HG02938 (cell line): ENCODE measurements around the gene ANTXR1.

ENCODE experiments used
- ATAC-seq: cut with Tn5 transposase; IDR thresholded peaks from one replicate; pipeline ENCODE4 v1.9.1; 2021; ENCODE audit warnings: mild to moderate bottlenecking, moderate library complexity; ENCODE audit not compliant: unreplicated experiment

ANTXR1 gene

DNA sequence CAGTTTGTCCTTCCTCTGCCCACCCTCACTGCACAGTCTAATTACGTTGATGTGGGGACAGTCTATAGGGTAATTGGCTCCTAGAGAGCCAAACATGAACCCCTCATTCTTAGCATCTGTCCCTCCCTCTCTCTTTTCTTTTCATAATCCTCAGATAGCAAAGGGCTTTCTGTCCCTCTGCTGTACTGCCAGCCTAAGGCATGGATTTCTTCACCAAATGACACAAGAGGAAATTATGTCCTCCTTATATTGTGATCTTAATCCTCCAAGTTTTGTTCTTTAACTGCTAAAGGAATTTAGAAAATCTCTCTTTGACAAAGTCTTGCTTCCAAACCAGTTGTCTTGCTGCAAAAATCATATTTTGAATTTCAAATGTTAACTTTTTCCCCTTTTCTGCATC lies 18.5 kb downstream of the ANTXR1 start:
- no peak for ATAC-seq

DNA sequence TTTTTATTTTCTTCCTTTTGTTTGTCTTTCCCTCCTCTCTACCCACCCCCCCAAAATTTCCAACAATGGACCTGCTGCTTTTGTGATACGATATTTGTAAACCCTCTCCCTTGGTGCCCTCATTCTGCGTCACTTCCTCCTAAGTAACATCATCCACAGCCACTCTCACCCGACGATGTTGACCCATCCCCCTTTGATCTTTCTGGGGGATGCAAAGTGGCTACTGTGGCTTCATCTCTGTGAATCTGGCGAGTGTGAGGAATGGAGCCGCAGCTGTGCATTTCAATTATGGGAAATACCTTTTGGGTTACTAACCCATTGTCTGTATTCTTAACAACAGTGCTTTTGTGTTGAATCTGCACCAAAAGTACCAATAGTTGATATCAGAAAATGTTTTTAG lies 19.4 kb downstream of the ANTXR1 start:
- no peak for ATAC-seq

- no peak for ATAC-seq
Measured at GRCh38 chr2:69033461-69034095, 20.6 kb downstream of the ANTXR1 start.

- no peak for ATAC-seq
Measured at GRCh38 chr2:69034122-69034521, 21.1 kb downstream of the ANTXR1 start.

GRCh38 chr2:69034845-69035244 lies 21.9 kb downstream of the ANTXR1 start:
- no peak for ATAC-seq

- no peak for ATAC-seq
Measured at GRCh38 chr2:69036926-69037325, 23.9 kb downstream of the ANTXR1 start.

DNA sequence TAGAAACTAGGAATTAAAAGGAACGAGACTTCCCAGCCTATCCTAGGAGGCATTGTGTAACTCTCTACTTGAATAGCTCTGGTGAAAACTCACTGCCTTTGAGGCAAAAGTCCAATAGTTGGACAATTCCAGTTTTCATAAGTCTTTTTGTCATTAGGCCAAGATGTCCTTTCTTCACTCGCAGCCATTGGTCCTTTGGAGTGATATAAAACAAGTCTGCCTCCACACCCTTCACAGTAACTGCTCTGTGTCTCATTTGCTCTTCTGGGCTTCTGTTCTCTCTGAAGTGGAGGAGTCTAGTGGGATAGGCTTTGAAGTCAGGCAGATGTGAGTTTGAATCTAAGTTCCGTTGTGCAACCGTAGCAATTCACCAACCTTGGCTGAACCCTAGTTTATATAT lies 28.2 kb downstream of the ANTXR1 start:
- no peak for ATAC-seq

DNA sequence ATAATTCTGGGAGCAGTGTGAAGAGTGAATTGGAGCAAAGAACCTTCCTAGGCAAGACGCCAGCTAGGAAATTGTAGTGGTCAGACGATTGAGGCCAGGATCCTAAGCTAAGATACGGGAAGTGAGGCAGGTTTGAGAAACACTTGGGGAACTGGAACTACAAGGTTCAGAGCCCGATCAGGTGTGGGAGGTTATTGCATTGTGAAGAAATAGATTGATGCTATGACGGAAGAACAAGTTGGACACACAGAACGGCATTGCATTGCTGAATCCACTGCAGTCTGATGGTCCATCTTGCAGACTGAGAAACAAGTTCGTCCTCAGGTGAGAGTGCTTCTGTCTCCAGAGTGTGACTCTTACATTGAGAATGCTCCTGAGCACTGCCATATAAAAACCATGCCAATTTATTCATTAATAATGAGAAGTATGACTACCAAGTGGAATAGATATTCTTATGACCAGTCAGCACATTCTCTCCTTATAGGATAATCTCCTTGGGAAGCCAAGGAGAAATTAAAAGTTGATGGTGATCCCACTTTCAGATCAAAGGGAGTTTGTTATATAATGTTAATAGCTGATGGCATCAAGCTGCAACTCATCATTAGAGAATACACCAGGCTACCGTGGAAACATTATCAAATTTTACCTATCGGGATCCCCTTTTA lies 30.9 kb downstream of the ANTXR1 start:
- no peak for ATAC-seq

- ATAC-seq, result no peak
Measured at GRCh38 chr2:69046221-69046662, 33.3 kb downstream of the ANTXR1 start.

DNA sequence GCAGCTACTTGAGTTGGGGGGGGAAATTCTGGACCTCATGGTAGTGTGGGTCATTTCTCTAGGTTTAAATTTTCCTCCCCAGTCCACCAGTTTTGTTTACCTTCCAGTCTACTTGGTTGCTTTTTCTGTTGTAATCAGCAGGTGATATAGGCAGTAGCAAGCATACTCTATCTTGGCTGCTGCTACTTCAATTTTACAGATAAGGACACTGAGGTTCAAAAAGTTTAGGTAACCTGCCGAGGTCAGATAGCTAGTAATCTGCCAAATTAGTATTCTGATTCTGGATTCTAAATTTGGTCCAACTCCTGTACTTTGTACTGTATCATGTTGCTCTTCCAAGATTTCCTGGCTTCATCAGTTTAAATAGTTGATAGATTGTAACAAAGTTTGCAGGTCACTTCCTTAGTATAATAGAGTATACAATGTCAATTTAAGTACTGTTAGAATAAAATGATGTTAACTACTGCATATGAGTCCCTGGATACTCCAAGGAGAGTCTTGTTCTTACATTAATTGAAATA lies 34.7 kb downstream of the ANTXR1 start:
- ATAC-seq, result no peak

DNA sequence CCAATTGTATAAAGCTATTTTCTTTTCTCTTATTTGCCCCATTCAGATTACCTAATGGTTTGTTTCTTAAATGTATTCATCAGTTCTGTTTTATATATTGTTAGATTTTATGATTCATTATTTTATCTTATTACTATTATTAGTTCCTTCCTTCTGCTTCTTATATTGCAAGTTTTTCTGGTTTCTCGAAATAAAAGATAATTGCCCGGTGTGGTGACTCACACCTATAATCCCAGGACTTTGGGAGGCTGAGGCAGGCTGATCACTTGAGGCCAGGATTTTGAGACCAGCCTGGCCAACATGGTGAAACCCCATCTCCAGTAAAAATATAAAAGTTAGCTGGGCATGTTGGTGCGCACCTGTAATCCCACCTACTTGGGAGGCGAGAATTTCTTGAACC lies 37.8 kb downstream of the ANTXR1 start:
- ATAC-seq, result no peak

GRCh38 chr2:69053416-69053965 lies 40.5 kb downstream of the ANTXR1 start:
- no peak for ATAC-seq

DNA sequence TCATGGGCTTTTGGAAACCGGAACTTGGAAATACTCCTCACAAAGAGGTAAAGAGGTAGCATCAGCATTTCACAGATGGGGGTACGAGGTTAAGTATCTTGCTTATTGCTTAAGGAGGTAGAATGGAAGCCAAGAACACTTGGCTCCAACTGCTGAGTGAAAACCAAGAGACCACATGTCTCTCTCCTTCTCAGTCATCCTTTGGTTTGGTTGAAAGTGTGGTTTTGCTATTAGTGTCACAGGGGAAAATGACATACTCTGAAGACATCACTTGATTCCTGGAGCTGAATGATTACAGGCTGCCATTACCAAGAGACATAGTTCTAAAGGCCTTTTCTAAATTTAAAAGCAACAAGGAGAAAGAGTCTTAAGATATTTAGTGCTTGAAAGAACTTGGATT lies 41.5 kb downstream of the ANTXR1 start:
- ATAC-seq, result peak; percentile 88

DNA sequence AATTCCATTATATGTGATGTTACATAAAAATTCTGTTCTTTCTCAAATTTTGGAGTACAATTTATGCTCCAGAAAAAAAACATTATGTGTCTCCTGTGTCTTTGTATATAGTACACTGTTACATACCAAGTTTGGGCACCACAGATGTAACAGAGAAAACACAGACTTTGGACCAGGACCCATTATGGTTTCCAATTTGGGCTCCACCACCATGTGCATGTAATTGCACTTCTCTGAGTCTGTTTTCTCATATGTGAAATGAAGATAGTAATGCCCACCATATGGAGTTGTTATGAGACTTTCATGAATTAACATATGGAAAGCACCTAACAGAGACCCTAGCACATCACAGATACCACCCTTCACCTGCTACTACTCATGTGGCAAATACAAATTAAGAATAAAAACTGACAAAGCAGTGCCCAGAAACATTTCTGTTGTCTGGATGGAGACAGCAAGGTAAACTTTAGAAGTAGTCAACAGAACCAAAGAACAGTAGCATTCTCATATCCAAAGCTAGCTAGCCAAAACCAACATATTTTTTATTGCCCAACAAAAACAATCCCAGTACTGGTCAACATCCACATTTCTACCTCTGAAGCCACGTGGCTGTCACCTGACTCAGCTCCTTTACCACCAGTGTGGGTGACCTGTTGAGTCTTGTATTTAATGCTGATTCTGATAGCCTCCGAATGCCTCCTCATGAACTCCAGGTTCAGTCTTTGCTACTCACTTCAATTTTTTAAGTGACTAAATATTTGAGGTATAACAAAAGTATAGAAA lies 42.9 kb downstream of the ANTXR1 start:
- no peak for ATAC-seq

GRCh38 chr2:69057660-69058059 lies 44.7 kb downstream of the ANTXR1 start:
- no peak for ATAC-seq

GRCh38 chr2:69059731-69060290 lies 46.8 kb downstream of the ANTXR1 start:
- no peak for ATAC-seq

- no peak for ATAC-seq
Measured at GRCh38 chr2:69060938-69061501, 48.0 kb downstream of the ANTXR1 start.

DNA sequence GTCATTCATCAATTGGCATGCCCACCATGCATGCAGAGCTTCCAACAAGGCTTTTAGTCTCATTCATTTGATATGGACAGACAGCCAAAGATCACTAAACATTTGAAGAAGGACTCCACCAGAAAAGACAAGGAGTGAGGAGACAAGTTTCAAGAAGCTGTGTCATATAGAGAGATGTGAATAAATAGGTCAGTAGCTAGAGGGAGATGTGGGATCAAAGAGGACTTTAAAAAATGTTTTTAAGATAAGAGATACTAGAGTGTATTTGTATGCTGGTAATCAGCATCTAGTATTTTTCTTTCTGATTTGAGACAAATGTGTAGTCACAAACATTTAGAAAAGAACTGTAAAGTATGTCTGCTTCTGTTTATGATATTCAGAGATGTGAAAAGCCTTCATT lies 48.5 kb downstream of the ANTXR1 start:
- no peak for ATAC-seq

DNA sequence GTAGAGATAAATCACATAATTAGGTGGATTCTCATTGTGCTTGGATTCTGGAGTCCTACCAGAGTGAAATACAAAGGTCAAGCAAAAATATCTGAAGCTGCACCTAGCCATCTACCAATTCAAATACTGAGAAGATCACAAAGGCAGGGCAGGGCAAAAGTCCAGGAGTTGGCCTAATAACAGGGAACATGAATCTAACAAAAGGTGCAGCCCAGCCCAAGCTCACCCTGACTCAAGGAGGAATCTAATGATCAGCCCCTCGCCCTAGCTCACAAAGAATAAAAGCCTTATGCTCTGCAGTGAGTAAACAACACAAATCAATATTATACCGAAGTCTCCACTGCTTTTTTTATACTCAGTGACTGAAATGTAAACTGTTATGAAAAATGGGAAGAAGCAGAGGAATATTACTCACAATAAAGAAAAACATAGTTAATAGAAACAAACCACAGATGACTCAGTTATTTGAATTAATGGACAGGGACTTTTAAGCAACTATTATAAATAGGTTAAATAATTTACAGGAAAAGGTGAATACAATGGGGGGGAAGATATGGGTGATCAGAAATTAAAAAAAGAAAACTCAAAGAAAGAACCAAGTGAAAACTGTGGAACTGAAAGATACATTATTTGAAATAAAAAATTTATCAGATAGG lies 49.5 kb downstream of the ANTXR1 start:
- no peak for ATAC-seq

- ATAC-seq, result no peak
Measured at GRCh38 chr2:69065735-69066336, 52.9 kb downstream of the ANTXR1 start.
